COLO668 (cell line): Measurements from ENCODE around the gene SPINT3.
"Not testable (repeated sequence)": the region's sequence is repeated elsewhere in the genome, so short reads cannot be mapped to it uniquely, and the experiment has no call there.

Experiments
- DNase-seq: peaks from one replicate; lab custom pipeline; 2025; ENCODE audit not compliant: unreplicated experiment; lab: John Stamatoyannopoulos, UW

Gene SPINT3

DNA sequence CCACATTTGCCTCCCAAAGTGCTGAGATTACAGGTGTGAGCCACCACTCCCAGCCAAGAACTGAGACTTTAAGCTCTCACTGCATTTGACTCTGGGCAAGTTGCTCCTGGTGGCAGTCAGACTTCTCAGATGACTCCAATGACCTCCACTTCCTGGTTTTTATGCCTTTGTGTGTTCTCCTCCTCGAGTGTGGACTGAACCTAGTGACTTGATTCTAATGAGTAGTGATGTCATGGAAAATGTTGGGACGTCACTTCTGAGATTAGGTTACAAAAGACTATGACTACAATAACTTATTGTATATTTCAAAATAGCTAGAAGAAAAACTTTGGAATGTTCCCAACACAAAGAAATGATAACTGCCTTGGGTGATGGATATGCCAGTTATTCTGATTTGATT, 12.0 kb downstream of the SPINT3 start:
- no peak for DNase-seq

DNA sequence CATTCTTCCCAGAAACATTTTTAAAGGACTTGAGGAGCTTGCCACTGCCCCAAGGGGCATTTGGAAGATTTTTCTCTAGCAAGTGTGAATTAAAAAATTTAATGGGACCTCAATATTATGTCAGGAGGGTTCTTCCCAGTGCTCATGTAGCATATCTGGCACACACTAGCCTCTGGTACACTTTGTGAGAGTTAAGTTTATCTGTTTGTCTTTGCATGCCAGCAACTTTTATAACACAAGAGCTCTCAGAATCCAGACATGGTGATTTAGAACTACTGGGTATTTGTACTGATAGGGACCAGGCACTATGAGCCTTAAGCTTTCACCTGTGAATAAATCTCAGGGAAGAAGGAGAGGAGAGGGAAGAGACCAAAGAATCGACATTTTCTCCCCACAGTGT, 12.9 kb downstream of the SPINT3 start:
- no peak for DNase-seq

DNA sequence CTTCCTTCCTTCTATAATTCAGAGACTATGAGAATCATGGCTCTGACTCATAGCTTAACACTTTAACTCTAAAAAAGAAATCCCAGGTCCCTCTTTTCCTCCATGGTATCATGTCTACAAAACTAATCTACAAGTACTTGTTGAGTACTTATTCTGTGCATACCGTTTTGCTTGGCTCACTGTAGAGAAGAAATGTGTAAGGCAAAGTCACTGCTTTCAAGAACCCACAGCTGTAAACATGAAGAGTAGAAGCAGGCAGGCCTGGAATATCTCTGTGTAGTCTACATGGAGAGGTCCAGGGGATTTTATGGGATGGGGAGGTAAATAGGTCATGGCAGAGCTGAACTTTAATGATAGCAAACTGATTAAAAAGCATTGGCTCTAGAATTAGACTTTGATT, 13.8 kb downstream of the SPINT3 start:
- DNase-seq = no peak

DNA sequence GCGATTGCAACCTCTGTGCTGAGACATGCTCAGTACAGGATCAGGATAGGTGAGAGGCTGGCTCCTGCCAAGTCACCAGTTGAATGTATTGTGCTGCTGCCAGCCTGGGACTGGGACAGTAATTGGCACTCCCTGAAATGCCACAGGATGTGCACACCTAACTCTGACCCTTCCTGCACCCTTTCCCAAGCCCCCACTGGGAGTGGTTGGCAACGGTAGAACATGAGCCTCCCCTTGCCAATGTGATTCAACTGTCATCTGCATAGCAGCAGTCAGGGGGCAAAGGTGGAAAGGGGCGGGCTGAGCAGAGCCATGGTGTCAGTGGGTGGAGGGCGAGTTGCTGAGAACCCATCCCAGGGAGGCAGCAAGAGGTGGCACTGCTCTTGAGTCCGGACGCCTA, 15.4 kb downstream of the SPINT3 start:
- no peak for DNase-seq

DNA sequence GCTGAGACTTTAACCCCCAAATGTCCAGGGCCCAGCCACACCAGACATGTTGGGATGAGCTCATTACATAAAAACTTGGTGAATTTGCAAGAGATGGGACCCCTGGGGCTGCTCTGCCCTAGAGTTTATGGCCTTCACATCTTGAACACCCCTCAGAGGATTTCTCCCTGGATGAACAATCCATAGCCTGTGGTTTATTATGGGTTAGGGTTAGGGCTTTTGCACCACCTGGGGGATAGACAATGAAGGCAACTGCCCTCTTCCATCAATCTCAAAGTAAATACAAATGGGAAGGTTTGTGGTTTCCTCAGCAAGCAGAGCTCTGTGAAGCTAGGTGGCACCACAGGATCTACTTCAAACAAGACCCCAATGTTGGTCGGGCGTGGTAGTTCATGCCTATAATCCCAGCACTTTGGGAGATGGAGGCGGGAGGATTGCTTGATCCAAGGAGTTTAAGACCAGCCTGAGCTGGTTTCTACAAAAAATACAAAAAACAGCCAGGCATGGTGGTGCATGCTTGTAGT, 17.4 kb downstream of the SPINT3 start:
- DNase-seq = no peak

DNA sequence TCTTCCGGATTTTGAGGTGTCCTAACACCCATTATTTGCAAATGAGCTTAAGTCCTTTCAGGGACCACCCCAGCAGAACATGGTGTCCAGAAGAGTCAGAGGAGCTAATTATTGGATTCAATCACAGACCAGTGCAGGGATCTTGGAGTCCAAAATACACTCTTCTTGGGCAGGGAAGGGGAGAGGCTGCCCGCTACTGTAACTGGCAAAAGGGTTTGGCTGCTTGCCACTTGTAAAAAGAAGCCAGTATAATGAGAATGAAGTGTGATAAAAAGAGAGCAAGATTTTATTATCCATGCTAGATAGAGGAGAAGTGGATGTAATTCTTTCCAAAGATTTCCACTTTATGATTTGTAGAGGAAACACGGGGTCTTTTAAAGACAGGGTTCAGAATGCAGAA, 19.3 kb downstream of the SPINT3 start:
- no peak for DNase-seq

DNA sequence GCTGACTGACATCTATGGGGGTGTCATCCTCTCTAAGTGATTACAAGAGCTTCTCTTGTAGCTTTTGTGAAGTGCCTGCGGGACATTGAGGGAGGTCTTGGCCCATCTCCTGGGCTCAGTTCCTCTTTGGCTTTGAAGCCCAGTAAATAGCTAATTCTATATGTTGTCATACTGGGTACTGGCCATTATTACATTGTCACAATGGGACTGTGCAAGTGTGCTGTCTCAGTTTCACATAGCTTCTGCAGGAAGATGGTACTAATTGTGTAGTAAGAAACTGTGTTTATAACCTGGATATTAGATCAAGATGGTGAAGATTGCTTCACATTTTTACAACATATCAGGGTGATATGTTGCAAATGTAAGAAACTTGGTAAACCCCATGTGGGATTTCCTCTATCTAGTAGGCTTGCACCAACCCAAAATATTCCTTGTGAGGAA, 19.9 kb downstream of the SPINT3 start:
- no peak for DNase-seq

DNA sequence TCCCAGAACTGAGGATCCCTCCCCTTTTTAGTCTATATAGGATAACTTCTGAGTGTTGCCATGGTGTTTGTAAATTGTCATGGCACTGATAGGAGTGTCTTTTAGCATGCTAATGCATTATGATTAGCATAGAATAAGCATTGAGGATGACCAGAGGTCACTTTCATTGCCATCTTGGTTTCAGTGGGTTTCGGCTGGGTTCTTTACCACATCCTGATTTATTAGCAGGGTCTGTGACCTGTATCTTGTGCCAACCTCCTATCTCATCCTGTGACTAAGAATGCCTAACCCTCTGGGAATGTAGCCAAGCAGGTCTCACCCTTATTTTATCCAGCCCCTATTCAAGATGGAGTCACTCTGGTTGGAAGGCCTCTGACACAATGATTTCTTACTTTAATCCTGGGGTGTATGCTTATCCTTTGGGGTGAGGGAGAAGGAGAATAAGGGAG, 26.3 kb downstream of the SPINT3 start:
- DNase-seq = no peak

DNA sequence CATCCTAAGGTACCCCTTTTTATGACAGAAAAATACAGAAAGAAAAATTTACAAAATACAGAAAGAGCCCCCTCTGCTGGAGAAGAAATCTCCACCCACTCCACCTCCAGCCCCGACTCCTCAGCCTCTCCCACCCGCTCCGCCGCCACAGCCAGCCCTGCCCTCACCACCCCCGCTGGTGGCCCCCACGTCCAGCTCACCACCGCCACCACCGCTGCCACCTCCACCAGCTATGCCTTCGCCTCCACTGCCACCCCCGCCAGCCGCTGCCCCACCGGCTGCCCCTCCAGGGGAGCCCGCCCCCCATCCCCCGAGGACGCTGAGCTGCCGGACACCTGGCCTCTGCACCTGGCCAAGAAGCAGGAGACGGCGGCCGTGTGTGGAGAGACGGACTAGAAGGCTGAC, 28.2 kb downstream of the SPINT3 start:
- DNase-seq = no peak

DNA sequence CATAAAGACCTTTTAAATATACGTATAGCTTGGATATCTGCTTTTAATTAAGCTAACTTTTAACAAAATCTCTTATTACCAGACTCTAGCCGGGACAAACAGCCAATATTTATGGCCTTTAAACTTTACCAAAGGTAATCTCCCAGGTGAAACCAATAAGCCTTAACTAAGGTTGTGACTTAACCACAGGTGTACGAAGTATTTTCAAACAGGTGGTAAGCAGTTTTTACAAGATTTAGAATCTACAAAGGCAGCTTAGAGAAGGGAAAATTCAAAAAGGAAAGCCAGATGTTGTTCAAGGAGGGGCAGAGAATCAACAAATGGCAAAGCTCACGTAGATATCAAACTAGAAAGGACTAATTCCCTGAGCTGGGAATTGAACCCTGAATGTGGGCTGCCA, 30.0 kb downstream of the SPINT3 start:
- DNase-seq = no peak

DNA sequence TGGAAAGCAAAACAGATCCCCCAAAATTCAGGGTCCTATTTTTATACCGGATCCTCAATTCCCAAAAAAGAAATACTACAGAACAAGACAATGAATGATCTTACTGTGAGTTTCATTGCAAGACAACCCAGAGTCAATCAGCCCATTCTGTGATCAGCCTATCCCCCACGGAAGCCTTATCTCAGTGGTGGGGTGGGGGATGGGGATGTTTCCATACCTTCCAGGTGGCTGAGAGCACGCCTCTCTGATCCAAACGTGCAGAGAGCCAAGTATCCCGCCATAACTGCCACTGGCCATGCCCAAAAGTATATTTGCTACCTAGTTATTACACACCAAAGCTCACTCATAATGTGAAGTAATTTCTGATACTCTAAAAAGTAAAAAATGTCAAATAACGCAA, 30.7 kb downstream of the SPINT3 start:
- no peak for DNase-seq

DNA sequence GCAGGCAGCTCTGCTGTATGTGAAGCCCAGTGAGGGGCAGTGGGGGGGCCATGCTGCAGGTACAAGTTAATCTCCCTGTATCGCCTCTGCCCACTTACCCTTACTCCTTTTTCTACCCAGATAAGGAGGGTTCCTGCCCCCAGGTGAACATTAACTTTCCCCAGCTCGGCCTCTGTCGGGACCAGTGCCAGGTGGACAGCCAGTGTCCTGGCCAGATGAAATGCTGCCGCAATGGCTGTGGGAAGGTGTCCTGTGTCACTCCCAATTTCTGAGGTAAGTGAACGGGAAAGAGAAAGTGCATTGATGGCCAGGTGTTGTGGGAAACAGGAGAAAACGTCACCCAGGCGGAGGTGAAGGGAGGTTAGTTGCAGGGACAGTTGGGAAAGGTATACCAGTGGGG, 35.6 kb downstream of the SPINT3 start:
- DNase-seq = no peak

DNA sequence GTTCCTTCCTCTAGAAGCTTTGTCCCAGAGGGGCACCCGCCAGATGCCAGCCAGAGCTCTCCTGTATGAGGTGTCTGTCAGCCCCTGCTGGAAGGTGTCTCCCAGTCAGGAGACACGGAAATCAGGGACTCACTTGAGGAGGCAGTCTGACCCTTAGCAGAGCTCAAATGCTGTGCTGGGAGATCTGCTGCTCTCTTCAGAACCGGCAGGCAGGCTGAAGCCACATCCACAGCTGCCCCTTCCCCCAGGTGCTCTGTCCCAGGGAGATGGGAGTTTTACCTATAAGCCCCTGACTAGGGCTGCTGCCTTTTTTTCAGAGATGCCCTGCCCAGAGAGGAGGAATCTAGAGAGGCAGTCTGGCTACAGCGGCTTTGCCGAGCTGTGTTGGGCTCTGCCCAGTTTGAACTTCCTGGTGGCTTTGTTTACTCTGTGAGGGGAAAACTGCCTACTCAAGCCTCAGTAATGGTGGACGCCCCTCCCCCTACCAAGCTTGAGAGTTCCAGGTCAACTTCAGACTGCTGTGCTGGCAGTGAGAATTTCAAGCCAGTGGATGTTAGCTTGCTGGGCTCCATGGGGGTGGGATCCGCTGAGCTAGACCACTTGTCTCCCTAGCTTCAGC, 37.8 kb downstream of the SPINT3 start:
- DNase-seq = peak; percentile 13

DNA sequence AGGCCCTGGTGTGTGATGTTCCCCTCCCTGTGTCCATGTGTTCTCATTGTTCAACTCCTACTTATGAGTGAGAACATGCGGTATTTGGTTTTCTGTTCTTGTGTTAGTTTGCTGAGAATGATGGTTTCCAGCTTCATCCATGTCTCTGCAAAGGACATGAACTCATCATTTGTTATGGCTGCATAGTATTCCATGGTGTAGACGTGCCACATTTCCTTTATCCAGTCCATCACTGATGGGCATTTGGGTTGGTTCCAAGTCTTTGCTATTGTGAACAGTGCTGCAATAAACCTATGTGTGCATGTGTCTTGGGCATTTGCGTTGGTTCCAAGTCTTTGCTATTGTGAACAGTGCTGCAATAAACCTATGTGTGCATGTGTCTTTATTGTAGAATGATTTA, 43.1 kb downstream of the SPINT3 start:
- DNase-seq = not testable (repeated sequence)

DNA sequence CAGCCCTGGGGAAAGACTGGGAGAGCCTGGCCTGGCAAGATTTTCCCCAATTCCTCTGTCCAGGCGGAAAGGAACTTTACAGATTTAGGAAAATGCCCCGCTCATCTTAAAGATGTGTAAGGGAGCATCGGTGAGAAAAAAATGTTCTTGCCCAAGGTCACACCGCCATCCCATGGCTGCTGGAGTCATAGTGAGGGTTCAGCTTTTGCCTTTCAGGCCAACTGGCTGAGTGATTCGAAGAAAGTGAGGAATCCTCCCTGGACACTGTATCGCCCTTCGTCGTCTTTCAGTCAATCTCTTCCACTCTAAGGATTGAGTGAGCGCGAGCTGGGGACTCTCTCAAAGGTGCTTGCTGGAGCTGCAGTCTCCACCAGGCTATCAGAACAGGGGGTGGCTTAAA, 44.5 kb downstream of the SPINT3 start:
- peak; percentile 47 for DNase-seq

DNA sequence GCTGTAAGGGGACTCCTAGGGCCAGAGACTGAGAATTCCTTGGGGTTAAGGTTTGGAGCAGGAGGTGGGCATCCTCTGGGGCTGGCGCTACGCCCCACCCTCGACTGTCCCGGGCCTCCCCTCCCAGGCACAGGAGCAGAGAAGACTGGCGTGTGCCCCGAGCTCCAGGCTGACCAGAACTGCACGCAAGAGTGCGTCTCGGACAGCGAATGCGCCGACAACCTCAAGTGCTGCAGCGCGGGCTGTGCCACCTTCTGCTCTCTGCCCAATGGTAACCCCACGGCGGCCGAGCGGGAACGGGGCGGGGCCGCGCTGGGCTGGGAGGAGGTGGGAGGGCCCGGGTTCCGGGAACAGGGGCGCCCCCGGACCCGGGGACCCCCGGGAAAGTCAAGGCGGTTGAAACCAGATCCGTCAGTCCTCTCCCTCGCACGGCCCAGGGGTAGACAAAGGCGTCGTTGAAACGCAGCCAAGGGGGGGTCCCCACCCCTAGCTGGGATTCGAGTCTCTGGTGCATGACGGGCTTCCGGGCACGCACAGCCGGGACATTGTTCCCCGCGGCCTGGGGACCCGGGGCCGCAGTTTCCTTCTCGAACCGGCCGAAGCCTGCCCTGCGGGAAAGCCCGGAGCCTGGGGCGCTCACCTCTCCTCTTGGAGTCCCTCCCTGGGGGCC, 45.0 kb downstream of the SPINT3 start:
- DNase-seq = peak; percentile 94

DNA sequence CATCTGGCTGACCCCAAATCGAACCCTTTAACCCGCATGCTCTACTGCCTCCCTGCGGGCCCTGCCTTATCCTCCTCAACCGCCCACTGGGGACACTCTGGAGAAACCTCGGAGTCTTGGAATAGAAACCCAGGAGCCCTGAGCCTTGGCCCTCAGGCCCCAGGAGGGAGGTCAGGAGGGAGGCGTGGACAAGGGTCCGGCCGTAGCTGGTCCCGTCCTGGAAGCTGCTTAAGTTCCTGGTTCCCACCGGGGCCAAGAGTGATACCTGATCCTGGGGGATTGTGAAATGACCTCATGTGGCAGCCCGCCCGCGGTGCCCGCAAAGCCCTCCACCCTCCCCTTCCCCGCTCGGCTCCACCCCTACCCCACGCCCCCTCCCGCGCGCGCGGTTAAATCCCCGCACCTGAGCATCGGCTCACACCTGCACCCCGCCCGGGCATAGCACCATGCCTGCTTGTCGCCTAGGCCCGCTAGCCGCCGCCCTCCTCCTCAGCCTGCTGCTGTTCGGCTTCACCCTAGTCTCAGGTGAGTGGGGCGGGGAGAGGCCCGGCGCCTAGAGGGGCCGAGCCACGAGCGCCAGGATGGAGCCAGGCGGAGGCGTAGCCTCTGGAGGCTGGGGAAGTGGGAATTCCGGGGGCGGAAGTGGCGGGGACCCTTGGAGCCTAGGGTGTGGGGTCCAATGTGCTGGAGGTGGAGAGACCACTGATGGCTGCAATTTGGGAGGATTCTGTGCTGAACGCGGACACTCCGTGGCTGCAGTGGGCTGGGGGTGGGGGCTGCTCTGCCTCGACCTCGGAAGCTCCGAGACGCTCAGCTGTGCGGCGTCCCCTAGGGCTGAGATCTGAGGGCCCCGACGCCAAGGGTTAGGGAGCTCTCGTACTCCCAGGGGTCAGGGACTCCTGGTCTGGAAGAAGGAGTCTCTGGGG, 45.8 kb downstream of the SPINT3 start, which contains the start of gene WFDC2:
WFDC2 (plus strand) TSS at position 418 of the 926 bp plus-strand sequence; CDS start at position 447, 29 bp downstream.
- peak; percentile 86 for DNase-seq

DNA sequence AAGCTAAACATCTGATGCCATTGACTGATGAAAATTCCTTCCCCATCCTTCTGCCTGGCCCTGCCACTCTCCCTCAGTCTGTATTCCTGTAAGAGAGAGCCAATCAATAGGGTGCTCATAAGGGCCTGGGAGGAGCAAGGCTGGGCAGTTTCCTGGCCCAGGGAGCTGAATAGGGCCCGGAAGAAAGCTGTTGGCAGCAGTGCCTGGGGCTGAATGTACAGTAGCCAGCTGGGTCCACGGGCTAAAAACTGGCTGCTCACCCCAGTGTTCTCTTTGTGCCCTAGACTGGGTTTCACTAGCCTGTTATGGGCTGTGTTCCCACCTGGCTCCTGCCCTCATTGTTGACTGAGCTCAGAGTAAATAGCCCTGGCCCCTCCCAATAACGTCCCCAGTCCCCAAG, 47.6 kb downstream of the SPINT3 start:
- peak; percentile 93 for DNase-seq

DNA sequence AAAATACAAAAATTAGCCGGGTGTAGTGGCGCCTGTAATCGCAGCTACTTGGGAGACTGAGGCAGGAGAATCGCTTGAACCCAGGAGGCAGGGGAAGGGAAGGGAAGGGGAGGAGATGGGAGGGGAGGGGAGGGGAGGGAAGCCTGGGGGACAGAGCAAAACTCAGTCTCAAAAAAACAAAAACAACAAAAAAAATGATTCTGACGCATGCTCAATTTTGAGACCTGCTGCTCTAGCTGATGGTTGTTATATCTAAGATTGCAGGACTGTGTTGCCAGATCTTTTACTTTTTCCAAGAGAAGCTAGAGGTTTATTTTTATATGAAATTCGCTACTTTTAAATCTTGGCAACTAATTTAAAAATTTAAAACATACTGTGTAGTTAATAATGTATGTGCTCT, 48.2 kb downstream of the SPINT3 start:
- DNase-seq = no peak

DNA sequence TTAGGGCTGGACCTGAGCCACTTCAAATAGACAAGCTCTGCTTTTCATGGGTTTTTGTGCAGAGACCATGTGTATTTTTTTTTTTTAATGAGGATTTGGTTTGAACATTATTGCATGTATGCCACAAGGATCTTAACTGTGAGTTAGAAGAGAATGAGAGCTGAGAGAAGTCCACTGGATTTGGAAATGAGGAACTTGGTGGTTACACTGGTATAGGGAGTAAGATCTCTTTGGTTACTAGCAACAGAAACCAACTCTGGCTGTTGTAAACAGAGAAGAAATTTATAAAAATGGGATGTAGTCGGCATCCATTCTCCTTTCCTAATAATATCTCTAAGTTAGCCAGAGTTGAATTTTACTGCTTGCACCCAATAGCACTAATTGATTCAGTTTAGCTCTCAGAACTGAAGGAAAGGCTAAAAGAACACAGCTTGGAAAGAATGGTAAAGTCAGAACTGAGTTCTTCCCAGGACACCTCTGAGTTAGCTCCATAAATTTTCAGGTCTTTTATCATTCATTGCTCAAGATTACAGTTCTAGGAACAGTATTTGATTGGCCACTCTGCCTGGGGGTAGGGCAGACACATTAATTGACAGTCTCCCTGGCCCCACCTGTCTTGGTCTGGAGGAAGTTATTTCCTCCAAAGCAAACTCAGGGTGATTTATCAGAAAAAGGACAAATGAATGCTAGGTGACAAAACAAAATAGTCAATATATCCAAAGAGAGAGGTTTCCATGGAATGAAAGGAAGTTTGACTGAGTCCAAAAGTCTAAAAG, 49.7 kb downstream of the SPINT3 start:
- DNase-seq = no peak

DNA sequence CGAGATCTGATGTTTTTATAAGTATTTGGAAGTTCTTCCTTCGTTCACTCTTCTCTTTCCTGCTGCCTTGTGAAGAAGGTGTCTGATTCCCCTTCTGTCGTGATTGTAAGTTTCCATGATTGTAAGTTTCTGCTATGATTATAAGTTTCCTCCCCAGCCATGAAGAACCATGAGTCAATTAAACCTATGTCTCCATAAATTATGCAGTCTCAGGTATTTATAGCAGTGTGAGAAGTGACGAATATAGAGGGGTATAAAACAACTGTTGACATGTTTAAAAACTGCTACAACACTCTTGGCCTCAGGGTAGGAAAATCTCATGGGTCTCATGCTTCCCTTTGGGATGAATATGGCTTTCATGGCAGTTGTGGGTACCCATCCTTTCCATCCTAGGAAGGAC, 51.7 kb downstream of the SPINT3 start:
- no peak for DNase-seq
